Neutrophil (primary cell): ENCODE data around the gene CEP112.

ENCODE experiments used
- H3K27ac ChIP-seq: fragments of 200-600 bp; sonication (generic); 2 replicates; pipeline ENCODE4 v1.5.1; 2016; ENCODE audit warnings: mild to moderate bottlenecking, moderate library complexity
- H3K27me3 ChIP-seq: fragments of 200-600 bp; sonication (generic); 2 replicates; pipeline ENCODE4 v1.6.0; 2016; ENCODE audit warnings: mild to moderate bottlenecking
- H3K36me3 ChIP-seq: fragments of 200-600 bp; sonication (generic); 2 replicates; pipeline ENCODE4 v1.5.1; 2017
- H3K4me1 ChIP-seq, 2 experiments: fragments of 200-600 bp in 1 of 2; sonication (generic) in 1 of 2; 1 replicate in 1 of 2; 2 replicates in 1 of 2; pipeline versions ENCODE4 v1.5.1 to v1.6.1; 2013 to 2016; ENCODE audit warnings: low read depth in 1 of 2, low read length in 1 of 2, mild to moderate bottlenecking in 1 of 2, moderate library complexity in 1 of 2; ENCODE audit not compliant: control insufficient read depth in 1 of 2, insufficient read depth in 1 of 2
- H3K4me3 ChIP-seq, 2 experiments: fragments of 200-600 bp in 1 of 2; sonication (generic) in 1 of 2; 1 replicate in 1 of 2; 2 replicates in 1 of 2; pipeline ENCODE4 v1.5.1; 2013 to 2016; ENCODE audit warnings: low read depth in 1 of 2, low read length in 1 of 2, mild to moderate bottlenecking in 1 of 2, moderate library complexity in 1 of 2
- H3K9me3 ChIP-seq: fragments of 200-600 bp; sonication (generic); 2 replicates; pipeline ENCODE4 v1.5.1; 2016
- TF ChIP-seq, protein P1 (sequence below): fragments of 200-600 bp; sonication (generic); IDR thresholded peaks from 2 replicates; pipeline ENCODE4 v1.5.1; 2016; ENCODE audit warnings: antibody characterized with exemption

The CEP112 gene

DNA sequence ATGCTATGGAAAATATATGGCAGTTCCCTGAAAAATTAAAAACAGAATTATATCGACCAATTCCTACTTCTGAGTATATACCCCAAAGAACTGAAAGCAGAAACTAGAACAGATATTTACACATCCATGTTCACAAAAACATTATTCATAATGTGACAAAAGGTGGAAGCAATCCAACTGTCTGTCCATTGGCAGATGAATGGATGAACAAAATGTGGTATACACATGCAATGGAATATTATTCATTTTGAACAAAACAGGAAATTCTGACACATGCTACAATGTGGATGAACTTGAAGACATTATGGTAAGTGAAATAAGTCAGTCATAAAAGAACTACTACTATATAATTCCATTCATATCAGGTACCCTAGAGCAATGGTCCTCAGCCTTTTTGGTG lies 367.0 kb downstream of the CEP112 start:
- TF ChIP-seq, protein P1, sequence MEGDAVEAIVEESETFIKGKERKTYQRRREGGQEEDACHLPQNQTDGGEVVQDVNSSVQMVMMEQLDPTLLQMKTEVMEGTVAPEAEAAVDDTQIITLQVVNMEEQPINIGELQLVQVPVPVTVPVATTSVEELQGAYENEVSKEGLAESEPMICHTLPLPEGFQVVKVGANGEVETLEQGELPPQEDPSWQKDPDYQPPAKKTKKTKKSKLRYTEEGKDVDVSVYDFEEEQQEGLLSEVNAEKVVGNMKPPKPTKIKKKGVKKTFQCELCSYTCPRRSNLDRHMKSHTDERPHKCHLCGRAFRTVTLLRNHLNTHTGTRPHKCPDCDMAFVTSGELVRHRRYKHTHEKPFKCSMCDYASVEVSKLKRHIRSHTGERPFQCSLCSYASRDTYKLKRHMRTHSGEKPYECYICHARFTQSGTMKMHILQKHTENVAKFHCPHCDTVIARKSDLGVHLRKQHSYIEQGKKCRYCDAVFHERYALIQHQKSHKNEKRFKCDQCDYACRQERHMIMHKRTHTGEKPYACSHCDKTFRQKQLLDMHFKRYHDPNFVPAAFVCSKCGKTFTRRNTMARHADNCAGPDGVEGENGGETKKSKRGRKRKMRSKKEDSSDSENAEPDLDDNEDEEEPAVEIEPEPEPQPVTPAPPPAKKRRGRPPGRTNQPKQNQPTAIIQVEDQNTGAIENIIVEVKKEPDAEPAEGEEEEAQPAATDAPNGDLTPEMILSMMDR = no peak
- no peak overlapping the region for H3K27ac ChIP-seq
- peaks cover 0 to 10% of the 10 kb centered on the region in 2 experiments for H3K4me1 ChIP-seq
- H3K9me3 ChIP-seq = no peaks in the 10 kb centered on the region
- no peak overlapping the region for H3K4me3 ChIP-seq
- no peaks in the 10 kb centered on the region for H3K27me3 ChIP-seq
- no peaks in the 10 kb centered on the region for H3K36me3 ChIP-seq

DNA sequence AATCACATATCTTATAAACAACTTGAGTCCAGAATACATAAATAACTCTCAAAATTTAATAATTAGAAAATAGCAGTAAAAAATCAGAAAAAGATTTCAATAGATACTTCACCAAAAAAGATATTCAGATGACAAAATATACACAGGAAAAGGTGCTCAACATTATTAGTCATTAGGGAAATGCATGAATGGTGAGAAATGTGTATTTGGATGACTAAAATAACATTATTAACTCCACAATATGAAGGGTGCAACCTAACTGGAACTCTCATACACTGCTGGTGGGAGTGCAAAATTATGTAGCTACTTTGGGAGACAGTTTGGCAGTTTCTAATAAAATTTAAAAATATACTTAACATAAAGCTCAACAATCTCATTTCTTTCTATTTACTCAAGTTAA lies 368.2 kb downstream of the CEP112 start:
- TF ChIP-seq, protein P1 = no peak

DNA sequence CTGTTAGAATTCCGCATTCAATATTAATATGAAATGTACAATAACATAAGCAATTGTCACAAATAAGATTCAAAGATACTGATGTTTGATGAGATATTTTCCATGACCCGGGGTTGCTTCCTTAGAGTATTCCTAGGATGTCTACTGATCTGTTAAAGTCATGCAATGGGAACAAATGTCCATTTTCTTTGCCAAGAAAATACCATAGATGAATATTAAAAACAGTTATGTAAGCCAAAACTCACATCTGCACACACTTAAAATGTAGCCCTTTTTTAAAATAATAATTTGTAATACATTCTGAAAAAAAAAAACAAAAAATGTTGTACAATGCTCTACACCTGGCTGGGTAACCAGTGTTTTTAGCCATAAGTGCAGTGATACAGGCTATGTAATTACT lies 371.1 kb downstream of the CEP112 start:
- H3K27me3 ChIP-seq = peaks cover 19% of the 10 kb centered on the region
- TF ChIP-seq, protein P1 = no peak
- H3K4me1 ChIP-seq = peaks cover 0 to 2% of the 10 kb centered on the region in 2 experiments
- no peaks in the 10 kb centered on the region for H3K9me3 ChIP-seq
- no peaks in the 10 kb centered on the region for H3K36me3 ChIP-seq
- no peak overlapping the region for H3K27ac ChIP-seq
- H3K4me3 ChIP-seq = no peak overlapping the region

More for the DNA sequence above, 368.2 kb downstream of the CEP112 start:
- peaks cover under 1% of the 10 kb centered on the region for H3K27me3 ChIP-seq
- no peak overlapping the region for H3K4me3 ChIP-seq
- H3K9me3 ChIP-seq = no peaks in the 10 kb centered on the region
- H3K27ac ChIP-seq = no peak overlapping the region
- H3K36me3 ChIP-seq = no peaks in the 10 kb centered on the region
- peaks cover 0 to 10% of the 10 kb centered on the region in 2 experiments for H3K4me1 ChIP-seq

DNA sequence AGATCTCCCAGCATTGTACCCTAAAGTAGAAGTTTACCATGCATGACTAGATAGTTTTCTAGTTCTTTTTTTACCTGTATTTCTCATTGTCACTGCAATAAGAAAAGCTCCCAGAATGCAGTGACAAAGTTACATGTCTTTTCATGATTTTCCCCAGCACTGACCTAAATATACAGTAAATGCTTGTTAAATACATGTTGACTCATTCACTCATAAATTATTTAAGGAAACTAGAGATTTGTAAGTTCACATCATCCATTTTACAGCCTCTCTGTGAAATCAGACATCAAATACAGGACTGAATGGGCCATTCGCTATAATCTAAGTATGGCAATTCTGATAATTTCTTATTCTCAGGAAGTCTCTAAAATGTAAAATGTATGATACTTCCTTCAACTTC lies 371.6 kb downstream of the CEP112 start:
- no peak overlapping the region for H3K27ac ChIP-seq
- peaks cover 19% of the 10 kb centered on the region for H3K27me3 ChIP-seq
- H3K4me1 ChIP-seq = no peaks in the 10 kb centered on the region
- H3K9me3 ChIP-seq = no peaks in the 10 kb centered on the region
- H3K36me3 ChIP-seq = no peaks in the 10 kb centered on the region
- no peak overlapping the region for H3K4me3 ChIP-seq
- TF ChIP-seq, protein P1 = no peak

DNA sequence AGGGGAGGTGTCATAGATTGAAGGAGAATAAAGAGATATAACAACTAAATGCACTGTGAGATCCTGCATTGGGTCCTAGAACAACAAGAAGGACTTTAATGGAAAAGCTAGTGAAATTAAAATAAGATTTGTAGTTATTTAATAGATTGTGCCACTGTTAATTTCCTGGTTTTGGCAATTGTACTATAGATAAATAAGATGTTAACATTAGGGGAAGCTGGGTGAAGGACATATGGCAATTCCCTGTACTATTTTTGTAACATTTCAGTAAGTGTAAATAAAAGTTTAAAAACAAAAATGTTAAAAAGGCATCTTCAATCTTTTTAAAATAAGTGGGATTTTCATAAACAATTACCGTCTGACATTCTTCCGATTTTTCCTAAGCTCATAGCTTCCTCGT lies 372.1 kb downstream of the CEP112 start:
- H3K36me3 ChIP-seq = no peaks in the 10 kb centered on the region
- H3K9me3 ChIP-seq = no peaks in the 10 kb centered on the region
- H3K27ac ChIP-seq = no peak overlapping the region
- no peaks in the 10 kb centered on the region for H3K4me1 ChIP-seq
- peaks cover 19% of the 10 kb centered on the region for H3K27me3 ChIP-seq
- TF ChIP-seq, protein P1 = no peak
- H3K4me3 ChIP-seq = no peak overlapping the region

DNA sequence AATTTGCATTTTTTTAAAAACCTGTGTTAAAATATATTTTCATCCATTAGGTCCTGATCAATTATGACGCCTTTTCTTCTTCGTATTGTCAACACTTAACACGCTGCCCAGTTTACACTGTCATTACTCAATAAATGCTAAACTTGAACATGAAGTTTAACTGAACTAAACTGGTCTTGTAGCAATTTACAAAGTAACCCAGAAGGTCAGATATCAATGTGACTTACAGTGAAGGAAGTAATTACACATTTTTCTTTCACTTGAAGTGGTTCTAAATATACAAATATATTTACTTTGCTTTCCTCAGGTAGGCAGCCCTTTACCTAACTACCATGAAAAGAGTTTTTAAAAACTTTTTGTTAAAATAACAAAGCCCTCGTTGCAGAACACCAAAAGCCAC lies 374.0 kb downstream of the CEP112 start:
- no peaks in the 10 kb centered on the region for H3K36me3 ChIP-seq
- H3K27me3 ChIP-seq = peaks cover 22% of the 10 kb centered on the region
- peaks cover 0 to 4% of the 10 kb centered on the region in 2 experiments for H3K4me1 ChIP-seq
- TF ChIP-seq, protein P1 = no peak
- H3K9me3 ChIP-seq = no peaks in the 10 kb centered on the region
- no peak overlapping the region for H3K27ac ChIP-seq
- no peak overlapping the region for H3K4me3 ChIP-seq
